Left forelimb (tissue), 1 donor: Measurements from ENCODE around the gene ZNF217.
"Not testable (repeated sequence)": the region's sequence is repeated elsewhere in the genome, so short reads cannot be mapped to it uniquely, and the experiment has no call there.

Experiments used
- DNase-seq: peaks from one replicate; pipeline ENCODE4 v3.0.0-alpha.2; 2018; ENCODE audit warnings: low spot score

ZNF217 gene

DNA sequence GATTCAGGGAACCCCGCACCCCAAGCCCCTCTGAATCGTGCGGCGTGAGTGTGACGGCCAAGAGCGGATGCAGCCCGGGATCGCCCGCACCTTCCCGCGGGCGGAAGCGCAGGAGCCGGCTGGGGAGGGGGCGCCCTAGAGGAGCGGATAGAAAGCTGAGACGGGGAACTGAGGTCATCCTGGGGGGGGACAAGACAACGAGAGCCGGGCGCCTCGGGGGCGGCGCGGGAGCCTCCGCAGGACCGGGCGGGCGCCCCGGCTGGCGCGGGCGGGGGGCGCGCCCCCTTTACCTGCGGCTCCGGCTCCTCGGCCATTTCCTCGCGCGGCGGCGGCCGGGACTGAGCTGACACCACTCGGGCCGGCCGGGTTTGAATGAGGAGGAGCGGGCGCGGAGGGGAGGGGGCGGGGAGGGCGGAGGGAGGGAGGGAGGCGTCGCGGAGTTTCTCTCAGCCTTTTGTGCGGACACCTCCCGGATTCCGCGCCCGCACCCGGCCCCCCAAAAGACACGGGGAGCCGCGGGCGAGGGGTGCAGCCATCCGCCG, at the start of gene ZNF217:
ZNF217 (minus strand) TSS at position 374 of the 542 bp plus-strand sequence. CDS start 11,013 bp downstream, outside the sequence.
- peak; percentile 86 for DNase-seq

DNA sequence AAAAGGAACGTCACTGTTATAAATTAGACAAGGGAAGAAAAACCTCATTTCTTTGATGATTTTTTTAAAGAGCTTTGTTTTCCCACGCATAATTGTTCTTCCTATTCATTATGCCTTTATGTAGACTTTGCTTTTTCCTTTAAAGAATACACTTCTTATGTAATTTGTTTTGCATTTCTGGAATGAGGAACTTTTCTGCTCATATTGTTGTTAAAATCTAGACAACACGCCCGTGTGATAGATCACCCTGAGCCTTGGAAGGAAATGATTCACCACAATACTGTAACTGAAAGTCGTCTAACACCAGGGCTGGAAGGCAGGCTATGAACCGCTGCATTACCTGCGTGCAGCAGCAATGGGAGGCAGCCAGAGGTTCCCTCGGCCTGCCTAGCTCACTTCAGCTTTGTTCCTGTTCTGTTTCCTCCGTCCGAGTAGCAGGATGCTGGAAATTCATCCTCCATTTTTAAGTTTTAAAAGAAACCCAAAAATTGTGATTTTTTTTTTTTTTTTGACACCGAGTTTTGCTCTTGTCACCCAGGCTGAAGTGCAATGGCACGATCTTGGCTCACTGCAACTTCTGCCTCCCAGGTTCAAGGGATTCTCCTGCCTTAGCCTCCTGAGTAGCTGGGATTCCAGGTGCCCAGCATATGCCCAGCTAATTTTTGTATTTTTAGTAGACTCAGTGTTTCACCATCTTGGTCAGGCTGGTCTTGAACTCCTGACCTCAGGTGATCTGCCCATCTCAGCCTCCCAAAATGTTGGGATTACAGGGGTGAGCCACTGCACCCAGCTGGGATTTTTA, 49.6 kb upstream of the ZNF217 start:
- DNase-seq: no peak

GRCh38 chr20:53642196-53643030, 48.8 kb upstream of the ZNF217 start:
- DNase-seq: no peak

DNA sequence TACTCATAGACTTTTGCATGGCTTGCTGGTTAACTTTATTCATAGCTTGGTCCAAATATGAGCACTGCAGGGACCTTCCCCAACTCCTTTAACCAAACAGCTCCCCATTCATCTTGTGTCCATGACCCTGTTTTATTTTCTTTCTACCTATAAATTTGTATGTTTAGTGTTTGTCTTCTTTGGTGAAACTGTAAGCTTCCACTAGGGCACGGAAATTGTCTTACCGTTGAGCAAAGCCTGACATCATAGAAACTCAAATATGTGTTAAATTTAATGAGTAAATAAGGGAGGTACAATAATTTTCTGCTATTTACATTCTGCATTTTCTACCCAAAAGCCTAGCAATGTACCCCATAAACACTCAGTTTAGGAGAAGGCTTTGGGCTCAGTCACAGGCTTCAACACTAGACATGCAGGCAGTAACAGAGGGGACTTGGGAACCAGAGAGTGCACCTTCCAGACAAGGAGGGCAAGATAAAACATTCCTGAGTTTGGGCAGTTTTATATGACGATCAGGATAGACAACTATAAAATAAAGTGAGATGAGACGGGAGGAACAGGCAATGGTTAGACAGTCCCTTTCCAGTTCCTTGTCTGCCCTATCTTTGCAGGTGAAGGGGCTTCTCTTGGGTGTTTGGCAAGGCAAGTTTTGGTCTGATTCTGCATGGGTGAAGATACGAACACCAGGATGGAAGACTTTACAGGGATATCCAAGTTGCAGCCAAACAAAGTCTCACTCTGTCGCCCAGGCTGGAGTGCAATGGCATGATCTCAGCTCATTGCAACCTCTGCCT, 46.2 kb upstream of the ZNF217 start:
- DNase-seq: no peak

- DNase-seq: no peak
Measured at GRCh38 chr20:53639128-53639527, 45.5 kb upstream of the ZNF217 start.

- not testable (repeated sequence) for DNase-seq
Measured at GRCh38 chr20:53637310-53637709, 43.7 kb upstream of the ZNF217 start.

- no peak for DNase-seq
Measured at GRCh38 chr20:53636540-53637097, 43.0 kb upstream of the ZNF217 start.

- DNase-seq: no peak
Measured at GRCh38 chr20:53635221-53635620, 41.6 kb upstream of the ZNF217 start.

DNA sequence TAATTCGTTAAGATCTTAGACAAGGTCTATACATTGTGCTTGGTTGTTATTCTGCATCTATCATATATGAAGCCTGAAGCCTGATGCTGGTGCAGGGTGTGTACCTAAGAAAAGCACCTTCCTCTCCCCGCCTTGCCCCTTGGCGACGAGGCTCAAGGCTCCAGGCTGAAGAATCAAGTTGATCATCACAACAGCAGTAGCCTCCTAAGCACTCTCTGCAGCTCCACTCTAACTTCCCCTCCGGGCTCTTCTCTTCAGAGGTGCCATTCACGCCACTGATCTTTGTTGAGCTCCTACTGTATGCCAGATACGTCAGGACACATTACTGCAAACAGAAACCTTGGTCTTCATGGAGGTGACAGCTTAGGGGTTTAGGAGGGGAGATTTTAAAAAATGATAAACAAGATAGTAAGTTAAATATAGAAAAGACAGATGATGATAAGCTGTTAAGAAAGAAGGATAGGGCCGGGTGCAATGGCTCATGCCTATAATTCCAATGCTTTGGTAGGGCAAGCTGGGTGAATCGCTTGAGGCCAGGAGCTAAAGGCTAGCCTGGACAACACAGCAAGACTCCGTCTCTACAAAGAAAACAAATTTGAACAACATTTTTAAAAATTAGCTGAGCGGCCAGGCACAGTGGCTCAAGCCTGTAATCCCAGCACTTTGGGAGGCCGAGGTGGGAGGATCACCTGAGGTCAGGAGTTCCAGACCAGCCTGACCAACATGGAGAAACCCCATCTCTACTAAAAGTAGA, 38.4 kb upstream of the ZNF217 start:
- DNase-seq: no peak

DNA sequence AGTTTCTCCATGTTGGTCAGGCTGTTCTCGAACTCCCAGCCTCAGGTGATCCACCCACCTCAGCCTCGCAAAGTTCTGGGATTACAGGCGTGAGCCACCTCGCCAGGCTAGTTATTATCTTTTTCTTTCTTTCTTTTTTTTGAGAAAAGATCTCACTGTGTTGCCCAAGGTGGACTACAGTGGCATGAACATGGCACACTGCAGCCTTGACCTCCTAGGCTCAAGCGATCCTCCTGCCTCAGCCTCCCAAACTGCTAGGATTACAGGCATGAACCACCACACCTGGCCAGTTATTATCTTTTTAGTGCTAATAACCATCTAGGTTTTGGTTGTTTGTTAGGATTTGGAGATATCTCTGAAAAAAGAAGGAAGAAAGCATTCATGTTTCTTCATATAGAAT, 35.8 kb upstream of the ZNF217 start:
- DNase-seq: no peak

GRCh38 chr20:53628758-53629157, 35.1 kb upstream of the ZNF217 start:
- not testable (repeated sequence) for DNase-seq

DNA sequence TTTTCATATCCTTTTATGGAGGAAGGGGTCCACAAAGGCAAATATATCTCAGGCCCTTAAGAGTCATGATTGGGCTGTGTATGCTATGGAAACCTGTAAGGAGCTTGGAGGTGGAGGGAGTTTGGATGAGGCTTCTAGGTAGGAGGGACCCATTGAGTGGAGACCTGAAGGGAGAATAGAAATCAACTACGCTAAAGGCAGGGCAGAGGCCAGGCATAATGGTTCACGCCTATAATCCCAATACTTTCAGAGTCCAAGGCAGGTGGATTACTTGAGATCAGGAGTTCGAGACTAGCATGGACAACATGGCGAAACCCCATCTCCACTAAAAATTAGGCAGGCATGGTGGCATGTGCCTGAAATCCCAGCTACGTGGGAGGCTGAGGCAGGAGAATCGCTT, 34.4 kb upstream of the ZNF217 start:
- DNase-seq: no peak

- DNase-seq: not testable (repeated sequence)
Measured at GRCh38 chr20:53627001-53627400, 33.4 kb upstream of the ZNF217 start.

DNA sequence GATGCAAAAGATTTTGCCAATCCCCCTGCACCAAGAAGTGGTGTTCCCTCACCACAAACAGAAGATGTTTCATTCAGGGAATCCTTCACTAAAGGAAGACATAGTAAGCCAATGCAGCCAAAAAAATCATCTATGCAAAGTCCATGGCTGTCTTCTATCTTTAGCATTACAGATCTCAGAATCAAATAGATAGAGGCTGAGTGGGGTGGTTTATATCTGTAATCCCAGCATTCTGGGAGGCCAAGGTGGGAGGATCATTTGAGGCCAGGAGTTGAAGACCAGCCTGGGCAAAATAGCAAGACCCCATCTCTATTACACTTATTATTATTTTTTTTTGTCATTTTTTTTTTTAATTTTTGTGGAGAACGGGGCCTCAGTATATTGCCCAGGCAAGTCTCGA, 32.9 kb upstream of the ZNF217 start:
- no peak for DNase-seq

GRCh38 chr20:53625311-53626129, 31.9 kb upstream of the ZNF217 start:
- DNase-seq: no peak

DNA sequence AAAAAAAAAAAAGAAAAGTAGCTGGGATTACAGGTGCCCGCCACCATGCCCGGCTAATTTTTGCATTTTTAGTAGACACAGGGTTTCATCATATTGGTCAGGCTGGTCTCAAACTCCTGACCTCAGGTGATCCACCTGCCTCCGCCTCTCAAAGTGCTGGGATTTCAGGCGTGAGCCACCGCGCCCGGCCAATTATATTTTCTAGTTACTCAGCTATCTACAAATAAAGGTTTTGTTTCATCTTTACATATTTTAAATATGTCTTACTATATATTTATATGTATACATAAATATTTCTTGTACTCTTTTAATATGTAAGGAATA, 31.2 kb upstream of the ZNF217 start:
- not testable (repeated sequence) for DNase-seq

DNA sequence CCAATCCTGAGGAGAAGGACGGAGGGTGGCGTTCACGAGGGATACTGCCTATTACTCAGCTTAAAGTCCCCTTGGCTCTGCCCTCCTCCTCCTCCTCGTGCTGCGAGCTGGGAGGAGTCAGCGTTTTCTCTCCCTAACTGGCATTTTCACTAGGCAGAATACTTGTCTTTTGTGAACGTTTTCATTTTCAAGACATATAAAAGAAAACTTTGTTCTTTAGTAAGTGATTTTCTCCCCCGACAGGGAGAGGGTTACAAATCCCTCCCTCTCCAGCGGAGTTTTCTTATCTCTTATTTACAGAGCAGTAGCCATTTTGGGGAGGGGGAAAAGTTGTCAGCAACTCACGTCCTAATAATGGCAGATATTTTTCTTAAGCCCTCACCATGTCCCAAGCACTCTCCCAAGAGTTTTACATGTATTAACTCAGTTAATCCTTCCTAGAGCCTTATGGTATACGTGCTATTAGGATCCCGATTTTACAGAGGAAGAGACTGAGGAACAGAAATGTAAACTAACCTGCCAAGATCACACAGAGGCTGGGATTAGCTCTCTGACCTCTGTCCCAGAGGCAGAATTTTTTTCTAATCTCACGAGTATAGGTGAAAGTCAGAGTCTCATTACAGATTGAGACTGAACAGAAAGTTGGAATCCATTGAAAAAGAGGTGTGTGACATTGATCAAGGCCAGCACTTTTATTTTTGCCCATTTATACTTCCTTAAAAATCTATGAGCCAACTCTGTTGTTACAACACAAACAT, 30.0 kb upstream of the ZNF217 start:
- DNase-seq: no peak

- no peak for DNase-seq
Measured at GRCh38 chr20:53623134-53623453, 29.5 kb upstream of the ZNF217 start.

DNA sequence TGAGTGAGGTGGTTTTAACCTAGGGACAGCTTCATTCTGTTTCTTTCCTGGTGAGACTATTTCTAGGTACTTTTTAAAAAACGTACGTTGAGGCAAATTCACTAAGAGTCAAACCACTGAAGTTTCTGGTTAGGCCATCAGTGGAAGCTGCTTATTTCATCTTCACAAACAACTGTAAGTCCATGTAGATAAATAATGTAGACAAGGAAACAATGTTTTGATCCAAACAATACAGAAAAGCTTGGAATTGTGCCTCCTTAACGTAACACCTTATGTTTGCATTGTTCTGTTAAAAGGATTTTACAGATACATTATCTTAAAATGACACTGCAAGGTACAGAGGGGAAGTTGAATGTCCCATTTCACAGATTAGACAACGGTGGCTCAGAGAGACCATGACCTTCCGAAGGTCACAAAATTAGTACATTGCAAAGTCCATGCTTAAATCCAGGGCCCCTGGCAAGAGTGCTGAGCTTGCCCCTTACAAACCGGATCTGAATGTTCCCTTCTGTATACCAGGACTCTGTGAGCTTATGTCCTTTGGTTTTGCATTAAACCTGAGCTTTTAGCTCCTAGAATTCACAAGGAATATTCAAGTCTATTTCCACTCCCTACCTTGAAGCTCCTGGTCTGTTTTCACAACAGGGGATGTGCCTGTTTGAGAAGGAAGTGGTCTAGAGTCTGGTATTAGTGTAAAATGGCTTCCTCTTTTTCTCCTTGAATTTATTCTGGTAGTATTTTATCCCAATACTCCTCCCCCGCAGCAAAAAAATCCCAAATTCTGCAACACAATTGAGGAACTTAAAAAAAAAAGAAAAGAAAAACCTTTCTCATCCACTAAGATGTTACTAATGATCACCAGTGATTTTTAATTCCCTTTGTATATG, 28.9 kb upstream of the ZNF217 start:
- DNase-seq: no peak
